ENCODE results near the gene MYRF. TPM values are rescaled to one million over a fixed set of nuclear protein-coding genes. Genes with fewer than 3 reads are reported as not detected.

The MYRF gene
- total and polyA plus RNA-seq, 9 of the 15 experiments (the other 6 are each of a cell fraction or from before 2014, with no cell fraction given) = 2.3 to 25.8 (median 7.1) TPM

GRCh38 chr11:61751384-61751783 lies 1.1 kb upstream of the MYRF start:
- BruUV-seq (replicated peaks) = no TSS peak
- peaks cover 36% of the 10 kb centered on the region for H3K79me2 ChIP-seq (ENCODE audit: control insufficient read depth, insufficient read depth, low read length)
- no peak overlapping the region for H3K9ac ChIP-seq (ENCODE audit: insufficient read depth in 1 of 2, low read depth in 2 of 2, low read length in 2 of 2)
- H3K36me3 ChIP-seq (ENCODE audit: control insufficient read depth, insufficient read depth, low read length) = no peaks in the 10 kb centered on the region
- no peaks in the 10 kb centered on the region for H3K9me3 ChIP-seq (replicated peaks; ENCODE audit: control insufficient read depth, insufficient read depth, low read depth, low read length)
- H3K4me3 ChIP-seq = no peak overlapping the region
- no peak overlapping the region for H3K27ac ChIP-seq (ENCODE audit: extremely low read depth, low read depth, low read length)
- no peaks in the 10 kb centered on the region for H3K9me1 ChIP-seq (ENCODE audit: control insufficient read depth, insufficient read depth, low read length)
- no peak for FAIRE-seq
- H3K4me1 ChIP-seq (replicated peaks in 1 of 2; ENCODE audit: control insufficient read depth in 2 of 2, insufficient read depth in 2 of 2, low read length in 2 of 2) = peaks cover 77 to 90% of the 10 kb centered on the region in 2 experiments
- no peak for DNase-seq (ENCODE audit: extremely low read depth in 1 of 4, low spot score in 3 of 4)
- ChIA-PET POLR2A (interaction anchor here (0.7 to 1.3 kb wide), 3 partner anchors 14 to 214 kb away, joined by 3 to 6 read pairs (median 3); no protein-coding TSS in a partner anchor), CTCF (ENCODE audit: low intra/inter-chr PET ratio) (interaction anchor here (0.8 to 1.4 kb wide), 2 partner anchors 25 to 37 kb away, joined by 3 to 4 read pairs; no protein-coding TSS in a partner anchor)
- no peaks in the 10 kb centered on the region for H3K27me3 ChIP-seq (ENCODE audit: control insufficient read depth in 2 of 2, insufficient read depth in 2 of 2, low read length in 2 of 2)
- H3K4me2 ChIP-seq (ENCODE audit: insufficient read depth, low read length) = no peak overlapping the region
- in situ Hi-C loops (cut with MboI) (no loop called here), intact Hi-C loops (cut with micrococcal nuclease) (no loop called here)
- WGBS (ENCODE audit: insufficient coverage, low coverage, missing lambda C conversion rate) = 66% methylated on average over 12 of the region's 14 CpGs
- ATAC-seq = no peak
- H2AFZ ChIP-seq (ENCODE audit: low read depth, low read length) = no peak overlapping the region
- no peaks in the 10 kb centered on the region for H4K20me1 ChIP-seq (replicated peaks; ENCODE audit: control insufficient read depth, insufficient read depth, low read length)
- TF ChIP-seq SLC30A9 (CRISPR knock-in tag; IDR thresholded peaks at IDR 0.05) (no peak), ZNF316 (IDR thresholded peaks at IDR 0.05) (no peak), BRF1 (IDR thresholded peaks at IDR 0.05; ENCODE audit: borderline replicate concordance, extremely low read depth, insufficient read length) (no peak), PTTG1 (tag; IDR thresholded peaks at IDR 0.05; ENCODE audit: low read depth) (no peak), POU5F1 (IDR thresholded peaks at IDR 0.05; ENCODE audit: borderline replicate concordance, low read depth, low read length, partially characterized antibody) (no peak), MCM7 (IDR thresholded peaks at IDR 0.05) (no peak), CHAMP1 (IDR thresholded peaks at IDR 0.05) (no peak), NFATC3 (IDR thresholded peaks at IDR 0.05) (no peak), SRSF9 (IDR thresholded peaks at IDR 0.05; ENCODE audit: borderline replicate concordance, low read depth, low read length) (no peak), SMAD3 (CRISPR knock-in tag; conservative IDR thresholded peaks at IDR 0.05) (no peak), NR2C1 (IDR thresholded peaks at IDR 0.05) (no peak), NR2C1 (tag; IDR thresholded peaks at IDR 0.05) (no peak), OTX1 (CRISPR knock-in tag; IDR thresholded peaks at IDR 0.05) (no peak), REST (IDR thresholded peaks at IDR 0.05; ENCODE audit: borderline replicate concordance) (no peak), REST (CRISPR knock-in tag; IDR thresholded peaks at IDR 0.05; ENCODE audit: low read depth) (no peak)

Measured in K562 (cell line).